ENCODE data around the gene MYCBPAP.
"Not testable (repeated sequence)": the region's sequence is repeated elsewhere in the genome, so short reads cannot be mapped to it uniquely, and the experiment has no call there.

MYCBPAP gene

GRCh38 chr17:50471009-50471905 is 37.0 kb upstream of the MYCBPAP start:
- DNase-seq = no peak

GRCh38 chr17:50472286-50472685 is 36.0 kb upstream of the MYCBPAP start:
- no peak for DNase-seq

- not testable (repeated sequence) for DNase-seq
These were observed 35.5 kb upstream of the MYCBPAP start for GRCh38 chr17:50472761-50473161.

- DNase-seq = no peak
These were observed 34.3 kb upstream of the MYCBPAP start for GRCh38 chr17:50473901-50474300.

GRCh38 chr17:50474523-50474922 is 33.7 kb upstream of the MYCBPAP start:
- no peak for DNase-seq

- no peak for DNase-seq
These were observed 32.9 kb upstream of the MYCBPAP start for GRCh38 chr17:50475362-50475761.

GRCh38 chr17:50475775-50476544 is 32.3 kb upstream of the MYCBPAP start:
- not testable (repeated sequence) for DNase-seq

GRCh38 chr17:50476545-50477315 is 31.5 kb upstream of the MYCBPAP start:
- DNase-seq = no peak

GRCh38 chr17:50477976-50478375 is 30.3 kb upstream of the MYCBPAP start:
- no peak for DNase-seq

GRCh38 chr17:50478391-50479381 is 29.6 kb upstream of the MYCBPAP start, which contains the start of gene RSAD1:
Gene RSAD1 (plus strand): TSS chr17:50478860. CDS start chr17:50478885, 25 bp downstream.
- DNase-seq = no peak

GRCh38 chr17:50479522-50480141 is 28.6 kb upstream of the MYCBPAP start:
- DNase-seq = no peak

GRCh38 chr17:50480142-50480764 is 28.0 kb upstream of the MYCBPAP start:
- no peak for DNase-seq

GRCh38 chr17:50480854-50481490 is 27.3 kb upstream of the MYCBPAP start:
- DNase-seq = no peak

GRCh38 chr17:50481648-50482047 is 26.6 kb upstream of the MYCBPAP start:
- no peak for DNase-seq

GRCh38 chr17:50482110-50482509 is 26.1 kb upstream of the MYCBPAP start:
- DNase-seq = no peak

- DNase-seq = no peak
These were observed 25.7 kb upstream of the MYCBPAP start for GRCh38 chr17:50482516-50482915.

- DNase-seq = no peak
These were observed 25.0 kb upstream of the MYCBPAP start for GRCh38 chr17:50483266-50483665.

- DNase-seq = no peak
These were observed 23.7 kb upstream of the MYCBPAP start for GRCh38 chr17:50484386-50485155.

All from SIG-M5 (cell line).